Astrocyte of the spinal cord (primary cell): ENCODE results near the gene RPS29.

Source experiments
- DNase-seq: peaks from one replicate; pipeline ENCODE4 v3.0.0; 2011; ENCODE audit warnings: low read depth, low spot score
- H3K4me3 ChIP-seq: 2 replicates; pipeline ENCODE4 v1.5.1; 2011; ENCODE audit warnings: low read depth, mild to moderate bottlenecking, low read length, moderate library complexity
- CTCF ChIP-seq: IDR thresholded peaks from 2 replicates; pipeline ENCODE4 v1.5.1; 2012; ENCODE audit warnings: low read depth, mild to moderate bottlenecking, low read length, inconsistent platforms
- in situ Hi-C: cut with HindIII; loops from 2 replicates; pipeline ENCODE4 v1.10.0; 2017; ENCODE audit warnings: low sequenced_read_pairs

Gene RPS29

GRCh38 chr14:49569281-49569680 lies 16.9 kb downstream of the RPS29 start:
- TF ChIP-seq CTCF = no peak
- DNase-seq = no peak
- no peak overlapping the region for H3K4me3 ChIP-seq
- in situ Hi-C loops = no loop called here

GRCh38 chr14:49566714-49567113 lies 19.5 kb downstream of the RPS29 start:
- TF ChIP-seq CTCF = no peak
- no peak for DNase-seq
- no peak overlapping the region for H3K4me3 ChIP-seq
- in situ Hi-C loops = no loop called here

GRCh38 chr14:49559979-49560768 lies 26.0 kb downstream of the RPS29 start:
- in situ Hi-C loops = no loop called here
- no peak for DNase-seq
- TF ChIP-seq CTCF = no peak
- no peak overlapping the region for H3K4me3 ChIP-seq

GRCh38 chr14:49553892-49554291 lies 32.3 kb downstream of the RPS29 start:
- no peak for TF ChIP-seq CTCF
- DNase-seq = no peak
- H3K4me3 ChIP-seq = no peak overlapping the region
- in situ Hi-C loops = no loop called here

GRCh38 chr14:49553106-49553505 lies 33.1 kb downstream of the RPS29 start:
- H3K4me3 ChIP-seq = no peak overlapping the region
- no peak for DNase-seq
- in situ Hi-C loops = no loop called here
- no peak for TF ChIP-seq CTCF

GRCh38 chr14:49551569-49551968 lies 34.6 kb downstream of the RPS29 start:
- H3K4me3 ChIP-seq = no peak overlapping the region
- in situ Hi-C loops = no loop called here
- DNase-seq = no peak
- TF ChIP-seq CTCF = no peak
